HTERT RPE-1 (cell line): ENCODE data around the gene TAF11L11.
"Not testable (repeated sequence)": the region's sequence is repeated elsewhere in the genome, so short reads cannot be mapped to it uniquely, and the experiment has no call there.

ENCODE experiments used
- in situ Hi-C: fragments of 300-500 bp; cut with MboI; formaldehyde crosslinking; loops from 4 replicates; pipeline ENCODE4 v1.14.3; 2020; ENCODE audit warnings: low sequenced_read_pairs

TAF11L11 gene

GRCh38 chr5:17603880-17604279 lies at the start of gene TAF11L11:
Gene TAF11L11, plus strand, starts transcription at chr5:17604183.
- in situ Hi-C loops, result not testable (repeated sequence)

GRCh38 chr5:17585658-17586057 lies 18.3 kb upstream of the TAF11L11 start, which contains the start of gene TAF11L7:
Gene TAF11L7, minus strand, starts transcription at chr5:17585758.
- in situ Hi-C loops, result not testable (repeated sequence)

- in situ Hi-C loops, result not testable (repeated sequence)
These were observed 13.1 kb upstream of the TAF11L11 start, which contains the start of gene TAF11L8 for GRCh38 chr5:17590860-17591259. Gene TAF11L8, minus strand, starts transcription at chr5:17590960.

GRCh38 chr5:17594255-17594654 lies 9.7 kb upstream of the TAF11L11 start, which contains the start of gene TAF11L9:
Gene TAF11L9, minus strand, starts transcription at chr5:17594394.
- in situ Hi-C loops, result not testable (repeated sequence)

GRCh38 chr5:17597728-17598127 lies 6.3 kb upstream of the TAF11L11 start, which contains the start of gene TAF11L10:
Gene TAF11L10, minus strand, starts transcription at chr5:17597828.
- in situ Hi-C loops, result not testable (repeated sequence)

GRCh38 chr5:17604951-17605350 lies 968 bp downstream of the TAF11L11 start:
- in situ Hi-C loops, result no loop called here

- in situ Hi-C loops, result not testable (repeated sequence)
These were observed 3.5 kb downstream of the TAF11L11 start for GRCh38 chr5:17607461-17607860.

DNA sequence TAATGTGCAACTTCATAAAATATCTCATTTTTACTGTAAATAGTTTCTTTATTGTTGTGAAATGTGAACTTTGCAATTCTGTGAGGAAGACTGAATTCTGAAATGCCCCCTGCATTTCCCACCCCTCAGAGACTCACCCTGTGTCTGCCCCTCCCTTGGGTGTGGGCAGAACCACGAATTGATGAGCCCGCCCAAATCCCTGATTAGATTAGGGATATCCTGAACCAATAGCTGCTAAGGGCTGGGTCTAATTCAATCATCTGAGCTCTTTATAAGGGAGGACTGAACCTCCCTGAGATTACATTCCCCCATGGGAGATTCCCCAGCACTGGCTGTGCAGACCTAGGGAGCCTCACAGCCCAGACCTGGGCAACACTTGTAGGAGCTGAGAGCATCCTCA lies 6.1 kb downstream of the TAF11L11 start, which contains the start of gene TAF11L12:
Gene TAF11L12, plus strand, starts transcription at position 301 of the 400 bp plus-strand sequence.
- in situ Hi-C loops, result not testable (repeated sequence)

DNA sequence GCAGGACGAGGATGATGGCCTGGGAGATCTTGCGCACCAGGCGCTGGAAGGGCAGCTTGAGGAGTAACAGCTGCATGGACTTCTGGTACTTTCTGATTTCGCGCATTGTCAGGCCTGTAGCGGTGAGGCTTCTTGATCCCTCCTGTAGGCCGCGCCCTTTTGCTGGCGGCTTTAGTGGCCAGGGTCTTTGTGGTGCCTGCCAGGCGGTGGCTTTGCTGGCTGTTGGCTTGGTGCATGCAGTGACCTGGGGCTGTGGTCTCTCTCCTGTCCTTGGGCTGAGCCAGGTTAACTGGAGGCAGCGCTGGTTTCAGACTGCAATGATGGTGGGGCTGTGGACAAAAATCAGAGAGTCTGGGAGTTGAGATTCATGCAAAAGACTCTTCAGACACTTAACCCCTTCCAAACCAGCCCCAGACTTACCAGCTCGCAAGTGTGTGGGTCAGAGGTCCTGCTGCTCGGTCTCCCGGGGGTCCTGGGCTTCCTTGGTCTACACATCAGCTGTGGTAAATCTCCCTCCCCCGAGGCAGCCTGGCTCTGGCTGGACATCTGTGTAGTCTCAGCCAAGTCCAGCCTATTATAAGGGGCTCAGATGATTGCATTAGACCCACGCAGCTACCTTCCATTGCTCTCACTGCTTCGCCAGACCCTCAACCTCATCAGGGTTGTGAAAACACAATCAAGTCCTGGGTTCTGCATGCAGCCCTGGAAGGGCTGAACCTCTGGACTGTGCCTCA lies 11.1 kb downstream of the TAF11L11 start:
- in situ Hi-C loops, result no loop called here

GRCh38 chr5:17619354-17619753 lies 15.4 kb downstream of the TAF11L11 start:
- in situ Hi-C loops, result no loop called here

GRCh38 chr5:17620627-17621026 lies 16.6 kb downstream of the TAF11L11 start:
- in situ Hi-C loops, result no loop called here

- in situ Hi-C loops, result no loop called here
These were observed 21.7 kb downstream of the TAF11L11 start for GRCh38 chr5:17625686-17626085.

DNA sequence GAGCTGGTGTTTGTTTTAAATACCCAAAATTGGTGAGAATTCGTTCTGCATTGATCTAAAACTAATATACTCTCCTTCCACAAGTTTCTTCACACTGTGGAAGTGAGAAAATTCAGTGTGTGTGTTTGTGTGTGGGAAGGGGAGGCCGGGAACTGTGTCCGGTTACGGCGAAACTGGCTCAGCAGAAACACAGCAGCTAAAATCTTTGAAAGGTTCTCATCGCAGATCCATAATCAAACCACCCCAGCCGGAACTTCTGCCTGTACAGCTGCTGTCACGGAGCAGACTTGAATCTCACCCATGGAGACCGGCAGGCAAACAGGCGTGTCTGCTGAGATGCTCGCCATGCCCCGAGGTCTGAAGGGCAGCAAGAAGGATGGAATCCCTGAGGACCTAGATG lies 27.8 kb downstream of the TAF11L11 start, which contains the start of gene TAF11L13:
Gene TAF11L13, plus strand, starts transcription at position 301 of the 400 bp plus-strand sequence.
- in situ Hi-C loops, result not testable (repeated sequence)

- in situ Hi-C loops, result no loop called here
These were observed 30.2 kb downstream of the TAF11L11 start, which contains the start of gene TAF11L14 for GRCh38 chr5:17634160-17634559. Gene TAF11L14, plus strand, starts transcription at chr5:17634460.

DNA sequence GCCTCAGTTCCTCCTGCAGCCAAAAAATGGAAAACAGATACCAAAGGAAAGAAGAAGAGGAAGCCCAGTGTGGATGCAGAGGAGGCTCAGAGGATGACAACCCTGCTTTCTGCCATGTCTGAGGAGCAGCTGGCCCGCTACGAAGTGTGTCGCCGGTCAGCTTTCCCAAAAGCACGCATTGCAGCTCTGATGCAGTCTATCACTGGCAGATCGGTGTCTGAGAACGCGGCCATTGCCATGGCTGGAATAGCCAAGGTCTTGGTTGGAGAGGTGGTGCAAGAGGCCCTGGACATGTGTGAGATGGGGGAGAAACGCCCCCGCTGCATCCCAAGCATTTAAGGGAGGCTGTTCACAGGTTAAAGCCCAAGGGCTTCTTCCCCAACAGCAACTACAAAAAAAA lies 45.2 kb downstream of the TAF11L11 start:
- in situ Hi-C loops, result not testable (repeated sequence)

- in situ Hi-C loops, result not testable (repeated sequence)
These were observed 51.3 kb downstream of the TAF11L11 start for GRCh38 chr5:17655201-17655759.
